Endothelial cell of umbilical vein (primary cell): ENCODE measurements around the gene RAD51B. TPM values are rescaled to one million over a fixed set of nuclear protein-coding genes. Genes with fewer than 3 reads are reported as not detected.
A peak's percentile ranks its signal among the peaks of the same experiment; 100 is the strongest.

Experiments
- BruUV-seq: library from RNA; stranded (reverse); fragments of 400-500 nt; replicated peaks from 2 replicates; lab custom pipeline; 2021; lab: Mats Ljungman, UMichigan
- CTCF ChIA-PET: fragments of 300-600, 350-600 bp; sonication (Branson Sonifier 250); formaldehyde crosslinking; loops from one replicate; lab custom pipeline; 2021; ENCODE audit warnings: antibody characterized with exemption, inconsistent platforms; lab: Charles Lee
- POLR2A ChIA-PET: fragments of 300-600, 350-600 bp; sonication (Branson Sonifier 250); formaldehyde crosslinking; loops from one replicate; lab custom pipeline; 2021; ENCODE audit warnings: antibody characterized with exemption, inconsistent platforms; lab: Charles Lee
- DNase-seq: peaks from one replicate; pipeline ENCODE4 v3.0.0-alpha.2; 2011; ENCODE audit warnings: low read depth, low spot score
- FAIRE-seq: peaks from 2 replicates; lab custom pipeline; 2011; peaks lifted over from hg19 to GRCh38; lab: Jason Lieb, UNC
- H2AFZ ChIP-seq: 2 replicates; pipeline ENCODE4 v1.6.0; 2012; ENCODE audit warnings: low read depth, low read length, control low read depth, inconsistent platforms
- H3K27ac ChIP-seq: 2 replicates; pipeline ENCODE4 v1.5.1; 2011; ENCODE audit warnings: low read depth, mild to moderate bottlenecking, control low read depth, low read length, moderate library complexity; ENCODE audit not compliant: insufficient read depth
- H3K27me3 ChIP-seq, 2 experiments: 2 replicates each; pipeline versions ENCODE4 v1.6.0 to v1.6.1; 2011; ENCODE audit warnings: low read length in 2 of 2, mixed read lengths in 1 of 2; ENCODE audit not compliant: control insufficient read depth in 2 of 2, insufficient read depth in 2 of 2
- H3K36me3 ChIP-seq, 2 experiments: 2 replicates in 1 of 2; 3 replicates in 1 of 2; pipeline ENCODE4 v1.5.1; 2011; ENCODE audit warnings: low read length in 2 of 2, mild to moderate bottlenecking in 1 of 2, moderate library complexity in 1 of 2; ENCODE audit not compliant: control insufficient read depth in 2 of 2, insufficient read depth in 2 of 2; ENCODE audit errors: extremely low read depth in 1 of 2
- H3K4me1 ChIP-seq: 3 replicates; pipeline ENCODE4 v1.5.1; 2011; ENCODE audit warnings: mild to moderate bottlenecking, low read length; ENCODE audit not compliant: control insufficient read depth, insufficient read depth; ENCODE audit errors: extremely low read depth
- H3K4me2 ChIP-seq: 2 replicates; pipeline ENCODE4 v1.6.1; 2011; ENCODE audit warnings: low read length, control low read depth, mixed read lengths; ENCODE audit not compliant: insufficient read depth
- H3K4me3 ChIP-seq, 3 experiments: fragments of 200-600 bp in 1 of 3; sonication (generic), shearing (Covaris generic) in 1 of 3; replicated peaks in 1 of 3; 2 replicates each; pipeline ENCODE4 v1.5.1; 2011 to 2016; ENCODE audit warnings: control low read depth in 3 of 3, low read length in 3 of 3, mild to moderate bottlenecking in 2 of 3, inconsistent platforms in 1 of 3, low read depth in 1 of 3, moderate library complexity in 1 of 3; ENCODE audit not compliant: insufficient read depth in 1 of 3
- H3K79me2 ChIP-seq: 2 replicates; pipeline ENCODE4 v1.6.0; 2012; ENCODE audit warnings: low read length, inconsistent platforms; ENCODE audit not compliant: control insufficient read depth, insufficient read depth
- H3K9ac ChIP-seq: replicated peaks from 2 replicates; pipeline ENCODE3; 2011; ENCODE audit warnings: low read length, control low read depth; ENCODE audit not compliant: insufficient read depth; ENCODE audit errors: extremely low read depth
- H3K9me1 ChIP-seq: replicated peaks from 3 replicates; pipeline ENCODE4 v1.6.0; 2011; ENCODE audit warnings: mild to moderate bottlenecking, low read length; ENCODE audit not compliant: control insufficient read depth, insufficient read depth; ENCODE audit errors: extremely low read depth
- H3K9me3 ChIP-seq: replicated peaks from 2 replicates; pipeline ENCODE4 v1.5.1; 2012; ENCODE audit warnings: low read length, inconsistent platforms; ENCODE audit not compliant: control insufficient read depth, insufficient read depth
- H4K20me1 ChIP-seq: replicated peaks from 2 replicates; pipeline ENCODE3; 2011; ENCODE audit warnings: mild to moderate bottlenecking, low read length; ENCODE audit not compliant: control insufficient read depth, insufficient read depth; ENCODE audit errors: extremely low read depth
- CTCF ChIP-seq, 2 donors: IDR thresholded peaks; 1 replicate in 1 of 2; 2 replicates in 1 of 2; pipeline ENCODE4 v1.5.1; 2011; ENCODE audit warnings: low read length in 2 of 2, mild to moderate bottlenecking in 2 of 2, moderate library complexity in 2 of 2, control low read depth in 1 of 2, inconsistent platforms in 1 of 2, low read depth in 1 of 2; ENCODE audit not compliant: insufficient read depth in 1 of 2; ENCODE audit errors: extremely low read depth in 1 of 2
- EZH2 ChIP-seq: IDR thresholded peaks from 2 replicates; pipeline ENCODE4 v1.6.1; 2012; ENCODE audit warnings: borderline replicate concordance, low read depth, mild to moderate bottlenecking, moderate library complexity, low read length, inconsistent platforms; ENCODE audit not compliant: severe bottlenecking
- FOS ChIP-seq: IDR thresholded peaks from 2 replicates; pipeline ENCODE4 v1.6.1; 2011; ENCODE audit warnings: mild to moderate bottlenecking, low read length, moderate library complexity, borderline replicate concordance; ENCODE audit not compliant: insufficient read depth
- GATA2 ChIP-seq: IDR thresholded peaks from 2 replicates; pipeline ENCODE4 v1.7.0; 2011; ENCODE audit warnings: low read depth, mild to moderate bottlenecking, moderate library complexity, mixed read lengths, low read length; ENCODE audit not compliant: insufficient read length, insufficient read depth
- JUN ChIP-seq: IDR thresholded peaks from 2 replicates; pipeline ENCODE4 v1.6.1; 2011; ENCODE audit warnings: borderline replicate concordance, low read depth; ENCODE audit not compliant: insufficient read length, insufficient read depth
- MAX ChIP-seq: IDR thresholded peaks from 2 replicates; pipeline ENCODE4 v1.6.1; 2011; ENCODE audit not compliant: insufficient read depth, insufficient read length
- MYC ChIP-seq: IDR thresholded peaks from one replicate; pipeline ENCODE4 v1.6.1; 2011; ENCODE audit warnings: mild to moderate bottlenecking, low read depth, low read length
- POLR2A ChIP-seq: IDR thresholded peaks from 2 replicates; pipeline ENCODE4 v1.6.1; 2012; ENCODE audit warnings: low read depth, mild to moderate bottlenecking, control low read depth, low read length
- POLR2AphosphoS5 ChIP-seq: IDR thresholded peaks from 2 replicates; pipeline ENCODE4 v1.6.1; 2012; ENCODE audit warnings: low read depth, mild to moderate bottlenecking, control low read depth, low read length, moderate library complexity; ENCODE audit not compliant: insufficient read depth
- dilution Hi-C: fragments of 300-500 bp; cut with MboI; formaldehyde crosslinking; loops from one replicate; pipeline ENCODE4 v1.15.0; 2019; ENCODE audit warnings: low sequenced_read_pairs; ENCODE audit not compliant: extremely low pct_ligation_motif_present
- intact Hi-C: fragments of 100-400 bp; cut with micrococcal nuclease; formaldehyde crosslinking; loops from one replicate; pipeline ENCODE4 v1.10.0; 2022
- polyA plus RNA-seq, 4 experiments: library from polyadenylated mRNA; depleted of rRNA in 3 of 4; stranded (reverse) in 3 of 4; unstranded in 1 of 4; fragments of >200 nt; gene quantifications; 2 replicates each; pipeline versions ENCODE4 v1.2.1 to v1.2.3, GENCODE V29; 2011 to 2012; ENCODE audit warnings: missing spikeins in 1 of 4
- total RNA-seq: library from RNA; stranded (reverse); gene quantifications from 2 replicates; pipeline ENCODE4 v1.2.3, GENCODE V29; 2021

Gene RAD51B
- total and polyA plus RNA-seq, 2 donors (not counting 3 experiments of a cell fraction or from before 2014, with no cell fraction given): 3.9 to 19.0 TPM

DNA sequence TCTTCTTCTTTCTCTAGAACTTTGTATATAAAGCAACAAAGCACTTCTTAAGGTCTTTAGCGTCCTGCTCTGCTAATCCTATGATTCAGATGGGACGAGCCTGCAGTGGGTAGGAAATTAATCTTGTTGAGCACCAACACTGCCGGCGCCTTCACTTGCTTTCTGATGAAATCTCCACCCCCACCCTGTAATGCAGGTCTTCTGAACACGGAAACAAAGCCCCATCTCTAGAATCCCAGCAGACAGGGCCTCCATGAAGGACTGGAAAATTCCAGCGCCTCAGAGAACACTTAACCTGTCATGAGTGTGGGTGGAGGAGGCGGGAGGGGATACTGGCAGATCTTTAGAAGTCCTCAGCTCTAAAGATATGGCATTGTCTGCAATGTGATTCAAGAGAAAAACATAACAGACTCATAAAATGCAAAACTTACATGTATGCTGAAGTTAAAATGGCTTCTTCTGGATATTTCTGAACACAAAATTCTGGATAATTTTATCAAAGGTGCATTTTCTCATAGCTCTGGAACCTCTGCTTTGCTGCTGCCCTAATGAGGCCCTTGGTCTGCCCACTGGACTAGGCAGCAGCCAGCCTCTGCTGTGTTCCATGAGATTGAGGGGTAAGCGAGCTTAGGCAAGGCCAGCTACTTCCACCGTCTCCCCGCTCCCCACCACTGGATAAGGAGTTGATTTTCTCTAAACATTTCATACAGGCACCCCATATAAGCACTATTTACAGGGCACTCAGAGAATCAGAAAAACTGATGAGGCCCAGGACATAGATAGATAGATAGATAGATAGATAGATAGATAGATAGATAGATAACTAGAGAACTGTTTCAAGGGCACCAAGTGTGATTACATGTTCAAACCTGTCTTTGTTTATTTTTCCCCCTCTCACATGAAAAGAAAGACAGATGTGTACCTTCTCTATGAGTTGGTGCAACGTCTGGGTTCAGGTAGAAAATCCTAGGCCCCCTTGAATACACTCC lies 930.2 kb downstream of the RAD51B start:
- no TSS peak for BruUV-seq

More for the DNA sequence above, 930.2 kb downstream of the RAD51B start:
- H4K20me1 ChIP-seq: no peaks in the 10 kb centered on the region
- ChIA-PET CTCF (interaction anchor here (0.7 to 0.9 kb wide), 2 partner anchors 26 to 33 kb away, joined by 3 read pairs; no protein-coding TSS in a partner anchor), POLR2A (no interaction called here)
- H3K4me2 ChIP-seq: no peak overlapping the region
- H3K4me3 ChIP-seq: no peak overlapping the region
- H3K4me1 ChIP-seq: no peaks in the 10 kb centered on the region
- no peak overlapping the region for H3K9ac ChIP-seq
- no peaks in the 10 kb centered on the region for H3K27me3 ChIP-seq
- no peaks in the 10 kb centered on the region for H3K9me1 ChIP-seq
- H3K36me3 ChIP-seq: no peaks in the 10 kb centered on the region
- intact Hi-C loops: no loop called here
- no peak overlapping the region for H2AFZ ChIP-seq
- H3K27ac ChIP-seq: no peak overlapping the region
- DNase-seq (no peak), FAIRE-seq (peak; percentile 21)
- H3K79me2 ChIP-seq: no peaks in the 10 kb centered on the region
- TF ChIP-seq FOS (no peak), JUN (no peak), MYC (no peak), POLR2AphosphoS5 (no peak), CTCF (IDR thresholded peaks at IDR 0.05; ENCODE audit: extremely low read depth in 1 of 2, insufficient read depth in 1 of 2, low read depth in 1 of 2, low read length in 2 of 2) (no peak), POLR2A (no peak), EZH2 (no peak), MAX (no peak), GATA2 (no peak)
- dilution Hi-C loops: no loop called here
- H3K9me3 ChIP-seq: no peaks in the 10 kb centered on the region
